ENCODE results near the gene DIS3.
"Not testable (repeated sequence)": the region's sequence is repeated elsewhere in the genome, so short reads cannot be mapped to it uniquely, and the experiment has no call there.

Gene DIS3, protein sequence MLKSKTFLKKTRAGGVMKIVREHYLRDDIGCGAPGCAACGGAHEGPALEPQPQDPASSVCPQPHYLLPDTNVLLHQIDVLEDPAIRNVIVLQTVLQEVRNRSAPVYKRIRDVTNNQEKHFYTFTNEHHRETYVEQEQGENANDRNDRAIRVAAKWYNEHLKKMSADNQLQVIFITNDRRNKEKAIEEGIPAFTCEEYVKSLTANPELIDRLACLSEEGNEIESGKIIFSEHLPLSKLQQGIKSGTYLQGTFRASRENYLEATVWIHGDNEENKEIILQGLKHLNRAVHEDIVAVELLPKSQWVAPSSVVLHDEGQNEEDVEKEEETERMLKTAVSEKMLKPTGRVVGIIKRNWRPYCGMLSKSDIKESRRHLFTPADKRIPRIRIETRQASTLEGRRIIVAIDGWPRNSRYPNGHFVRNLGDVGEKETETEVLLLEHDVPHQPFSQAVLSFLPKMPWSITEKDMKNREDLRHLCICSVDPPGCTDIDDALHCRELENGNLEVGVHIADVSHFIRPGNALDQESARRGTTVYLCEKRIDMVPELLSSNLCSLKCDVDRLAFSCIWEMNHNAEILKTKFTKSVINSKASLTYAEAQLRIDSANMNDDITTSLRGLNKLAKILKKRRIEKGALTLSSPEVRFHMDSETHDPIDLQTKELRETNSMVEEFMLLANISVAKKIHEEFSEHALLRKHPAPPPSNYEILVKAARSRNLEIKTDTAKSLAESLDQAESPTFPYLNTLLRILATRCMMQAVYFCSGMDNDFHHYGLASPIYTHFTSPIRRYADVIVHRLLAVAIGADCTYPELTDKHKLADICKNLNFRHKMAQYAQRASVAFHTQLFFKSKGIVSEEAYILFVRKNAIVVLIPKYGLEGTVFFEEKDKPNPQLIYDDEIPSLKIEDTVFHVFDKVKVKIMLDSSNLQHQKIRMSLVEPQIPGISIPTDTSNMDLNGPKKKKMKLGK

DNA sequence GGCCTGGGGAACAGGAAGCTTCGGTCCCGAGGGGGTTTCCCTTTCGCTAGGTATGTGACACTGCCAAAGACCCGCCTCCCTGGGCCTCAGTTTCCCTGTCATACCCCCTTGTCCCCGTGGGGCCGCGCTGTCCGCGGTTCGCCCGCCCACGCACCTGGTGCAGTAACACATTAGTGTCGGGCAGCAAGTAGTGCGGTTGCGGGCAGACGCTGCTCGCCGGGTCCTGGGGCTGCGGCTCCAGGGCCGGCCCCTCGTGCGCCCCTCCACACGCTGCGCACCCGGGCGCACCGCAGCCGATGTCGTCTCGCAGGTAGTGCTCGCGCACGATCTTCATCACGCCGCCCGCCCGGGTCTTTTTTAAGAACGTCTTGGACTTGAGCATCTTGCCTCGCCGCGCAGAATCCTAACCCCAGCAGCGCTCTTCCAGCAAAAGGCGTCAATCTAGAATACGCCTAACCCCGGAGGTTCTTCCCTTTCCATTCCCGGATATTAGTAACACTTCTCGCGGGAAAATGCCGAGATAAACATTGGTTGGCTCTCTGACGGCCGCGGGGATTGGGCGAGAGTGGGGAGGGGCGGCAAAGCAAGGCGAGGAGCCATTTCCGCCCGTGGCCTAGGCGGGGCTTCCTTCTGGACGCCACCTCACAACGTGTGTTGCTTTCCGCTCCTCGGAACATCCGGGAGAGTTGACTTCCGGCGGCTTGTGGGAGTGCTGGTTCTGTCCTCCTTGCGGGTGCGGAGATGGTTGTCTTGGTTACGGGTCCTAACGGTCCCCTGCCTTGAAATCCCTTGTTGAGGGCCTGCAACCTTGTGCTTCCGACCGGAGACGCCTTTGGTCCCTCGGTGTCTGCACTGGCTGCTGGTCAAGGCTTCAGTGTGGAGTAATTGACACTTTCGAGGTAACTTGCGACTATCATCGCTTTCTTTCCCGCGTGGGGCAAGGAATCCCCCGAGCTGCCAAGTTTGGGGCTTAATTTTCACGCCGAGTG lies at the start of gene DIS3, which contains the start of gene PIBF1:
TSS of gene DIS3 (minus strand) at position 450 of the 989 bp plus-strand sequence. CDS start at position 382, 68 bp downstream.
TSS of gene PIBF1 (plus strand) at position 683 of the 989 bp plus-strand sequence. CDS start 1,337 bp downstream, outside the sequence.
- peak; percentile 97 for DNase-seq

DNA sequence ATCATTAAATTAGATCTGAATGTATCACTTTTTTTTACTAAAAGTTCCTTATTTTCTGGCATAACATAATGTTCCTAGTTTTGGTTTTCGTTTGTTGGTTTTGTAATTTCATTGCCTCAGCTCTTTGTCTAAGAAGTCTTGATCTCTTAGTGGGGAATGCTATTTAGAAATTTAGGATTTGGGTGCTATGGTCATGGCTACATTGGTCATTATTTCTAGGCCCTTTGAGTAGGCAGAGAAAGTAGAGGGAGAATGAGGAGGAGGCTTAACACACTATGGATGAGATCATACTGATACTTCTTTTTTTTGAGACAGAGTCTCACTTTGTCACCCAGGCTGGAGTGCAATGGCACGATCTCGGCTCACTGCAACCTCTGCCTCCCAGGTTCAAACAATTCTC lies 42.0 kb upstream of the DIS3 start:
- DNase-seq, result no peak

DNA sequence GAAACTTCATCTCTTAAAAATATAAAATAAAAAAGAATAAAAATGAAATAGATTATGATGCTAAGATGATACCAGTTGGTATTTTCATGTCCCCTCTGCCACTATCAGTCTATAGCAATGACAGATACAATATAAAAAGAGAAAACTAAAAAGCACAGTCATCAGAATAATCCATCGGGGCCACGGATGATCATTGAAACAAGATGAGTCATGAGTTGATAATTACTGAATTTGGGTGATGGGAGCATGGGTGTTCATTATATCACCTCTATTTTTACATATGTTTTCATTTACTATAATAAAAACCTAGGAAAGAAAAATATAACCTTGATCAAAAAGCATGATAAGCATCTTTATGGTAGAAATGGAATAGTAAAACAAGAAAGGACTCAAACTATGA lies 41.4 kb upstream of the DIS3 start:
- no peak for DNase-seq

DNA sequence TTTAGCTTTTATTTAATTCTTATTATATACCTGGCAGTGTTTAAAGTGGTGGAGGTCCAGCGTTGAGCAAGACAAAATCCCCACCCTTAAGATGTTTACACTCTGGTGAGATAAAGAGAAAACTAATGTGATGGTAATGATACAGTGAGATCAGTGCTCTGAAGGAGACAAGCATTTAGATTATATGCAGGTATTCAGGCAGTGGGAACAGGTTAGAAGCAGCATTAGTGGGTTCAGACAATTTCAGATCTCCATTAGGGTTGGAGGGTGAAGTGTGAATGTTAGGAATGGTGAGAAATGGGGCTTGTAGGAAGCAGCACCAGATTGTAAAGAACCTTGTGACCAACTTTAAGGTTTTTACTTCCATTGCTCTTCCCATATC lies 39.2 kb upstream of the DIS3 start:
- no peak for DNase-seq

DNA sequence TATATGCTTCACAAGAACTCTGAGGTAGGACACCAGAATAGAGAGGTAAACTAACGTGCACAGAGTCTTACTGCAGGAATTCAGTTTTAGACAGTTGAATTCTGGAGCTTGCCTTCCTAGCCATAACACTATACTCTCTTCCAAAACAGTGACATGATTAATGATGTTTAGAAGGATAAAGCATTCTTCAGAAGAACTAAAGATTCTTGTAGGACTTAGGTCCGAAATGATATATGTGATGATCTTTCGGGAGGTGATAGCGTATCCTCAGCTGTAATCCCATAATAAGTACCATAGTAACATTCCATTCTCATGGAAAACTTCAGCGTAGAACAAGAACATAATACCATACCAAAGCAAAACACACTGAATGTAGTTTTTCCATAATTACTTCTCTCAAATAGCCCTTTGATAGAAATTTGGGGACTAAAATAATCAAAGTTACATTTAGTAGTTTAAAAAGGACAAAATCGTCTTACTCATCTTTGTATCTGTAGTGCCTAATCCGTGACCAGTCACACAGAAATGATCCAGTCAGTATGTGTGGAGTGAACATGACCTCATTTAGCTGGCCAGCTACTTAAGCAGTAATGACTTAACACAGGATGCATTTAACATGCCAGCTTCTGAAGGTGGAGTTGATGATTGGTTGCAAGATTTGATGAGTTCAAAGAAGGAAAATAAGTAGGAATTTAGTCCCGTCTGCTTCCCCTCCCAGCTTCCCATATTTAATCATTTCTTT lies 38.6 kb upstream of the DIS3 start:
- DNase-seq, result no peak

DNA sequence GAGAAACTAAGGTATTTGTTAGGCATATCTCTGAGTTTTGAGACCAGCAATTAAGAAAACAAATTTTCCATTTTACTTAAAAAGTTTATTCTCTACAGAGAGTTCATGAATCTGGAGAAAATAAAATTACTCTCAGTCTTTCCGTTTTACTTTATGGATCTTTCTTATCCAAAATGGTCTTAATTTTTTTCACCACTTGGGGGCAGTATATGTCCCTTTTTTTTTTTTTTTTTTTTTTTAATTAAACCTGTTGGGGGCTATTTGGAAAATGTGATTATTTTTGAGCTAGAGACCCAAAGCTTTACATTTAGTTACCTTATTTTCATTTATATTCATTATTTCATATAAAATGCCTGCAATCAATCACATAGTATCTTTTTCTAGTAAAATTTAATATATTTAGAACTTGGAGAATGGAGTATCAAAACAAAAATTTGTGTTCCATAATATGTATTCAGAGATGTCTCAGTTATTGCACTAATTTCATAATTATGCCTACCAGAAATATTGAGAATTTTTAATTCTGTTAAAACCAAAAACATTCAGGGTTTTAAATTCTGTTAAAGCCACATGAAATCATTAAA lies 27.3 kb upstream of the DIS3 start:
- peak; percentile 8 for DNase-seq

DNA sequence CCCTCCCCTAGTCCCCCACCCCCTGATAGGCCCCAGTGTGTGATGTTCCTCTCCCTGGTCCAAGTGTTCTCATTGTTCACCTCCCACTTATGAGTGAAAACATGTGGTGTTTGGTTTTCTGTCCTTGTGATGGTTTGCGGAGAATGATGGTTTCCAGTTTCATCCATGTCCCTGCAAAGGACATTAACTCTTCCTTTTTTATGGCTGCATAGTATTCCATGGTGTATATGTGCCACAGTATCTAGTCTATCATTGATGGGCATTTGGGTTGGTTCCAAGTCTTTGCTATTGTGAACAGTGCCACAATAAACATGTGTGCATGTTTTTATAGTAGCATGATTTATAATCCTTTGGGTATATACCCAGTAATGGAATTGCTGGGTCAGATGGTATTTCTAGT lies 24.8 kb upstream of the DIS3 start:
- DNase-seq, result not testable (repeated sequence)

DNA sequence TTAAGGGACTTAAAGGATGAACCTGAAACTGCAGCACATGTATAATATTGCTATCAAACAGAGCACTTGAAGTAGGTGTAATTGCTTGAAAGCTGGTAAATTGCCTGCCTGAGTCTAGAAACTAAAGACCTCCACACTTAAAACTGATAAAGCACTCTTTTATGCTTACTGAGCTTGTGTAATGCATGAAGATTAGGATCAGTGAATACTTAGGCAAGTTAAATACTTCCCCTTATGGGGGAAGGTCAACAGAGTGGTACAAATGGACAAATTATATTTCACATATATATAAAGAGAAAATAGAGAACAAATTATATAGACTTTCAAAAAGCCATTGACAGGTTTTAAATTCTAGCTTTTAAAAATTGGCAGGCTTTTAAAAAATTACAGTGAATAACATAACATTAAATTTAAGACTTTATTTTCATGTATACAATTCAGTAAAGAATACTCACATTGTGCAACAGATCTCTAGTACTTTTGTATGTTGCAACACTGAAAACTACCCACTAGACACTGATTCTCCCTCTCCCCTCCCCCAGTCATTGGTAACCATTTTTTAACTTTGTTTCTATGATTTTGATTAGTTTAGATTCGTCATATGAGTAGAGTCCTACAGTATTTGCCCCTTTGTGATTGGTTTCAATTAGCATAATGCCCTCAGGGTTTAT lies 24.1 kb upstream of the DIS3 start:
- no peak for DNase-seq

DNA sequence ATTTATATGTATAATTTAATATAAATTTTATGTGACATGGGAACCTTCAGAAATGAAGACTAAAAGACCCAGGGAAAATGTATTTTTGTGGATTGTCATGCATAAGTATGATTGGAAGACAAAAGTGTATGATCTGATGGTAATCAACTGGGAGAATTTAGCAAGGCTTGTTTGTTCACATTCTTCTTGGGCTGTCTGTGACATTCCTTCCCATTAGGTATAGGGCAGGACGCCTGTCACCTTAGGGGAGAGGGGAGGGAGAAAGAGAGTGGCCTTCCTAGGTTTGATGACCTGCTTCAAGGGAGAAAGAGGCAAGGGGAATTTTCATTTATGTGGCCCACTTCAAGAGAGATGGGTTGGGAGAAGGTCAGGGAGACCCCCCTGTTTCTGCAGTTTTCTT lies 22.6 kb upstream of the DIS3 start:
- no peak for DNase-seq

DNA sequence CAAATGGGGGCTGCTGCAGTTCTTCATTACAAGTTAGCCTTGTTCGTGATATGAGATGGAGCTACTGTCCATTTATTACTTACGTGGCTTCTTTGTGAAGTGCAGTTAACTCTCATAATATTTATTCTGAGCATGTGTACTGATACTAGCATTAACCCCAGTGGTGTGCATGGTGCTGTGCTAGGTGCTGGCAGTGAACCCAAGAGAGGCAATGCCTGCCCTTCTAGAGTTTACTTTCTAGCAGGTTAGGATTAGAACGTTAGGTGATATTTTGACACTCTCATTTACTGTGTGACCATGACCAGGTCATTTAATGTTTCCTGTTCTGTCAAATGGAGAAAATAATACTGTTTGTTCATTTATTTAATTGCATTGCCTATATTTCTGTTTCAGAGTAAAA lies 17.1 kb upstream of the DIS3 start:
- DNase-seq, result no peak

DNA sequence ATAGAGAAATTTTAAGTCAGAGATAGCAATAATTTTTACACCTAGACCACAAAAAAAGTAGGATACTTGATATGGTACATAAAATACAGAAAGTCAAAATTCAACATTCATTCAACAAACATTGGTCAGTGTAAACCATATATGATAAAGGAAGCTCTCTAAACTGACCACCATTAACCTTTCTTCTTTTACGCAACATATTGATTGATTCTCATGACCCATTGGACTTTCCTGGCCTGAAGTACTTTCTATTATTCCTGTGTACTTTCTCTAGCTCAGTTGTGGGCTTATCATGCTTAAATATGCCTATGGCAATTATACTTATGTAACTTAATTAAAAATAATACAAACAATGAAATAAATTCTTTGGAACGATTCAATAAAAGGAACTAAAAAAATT lies 10.9 kb upstream of the DIS3 start:
- DNase-seq, result no peak

DNA sequence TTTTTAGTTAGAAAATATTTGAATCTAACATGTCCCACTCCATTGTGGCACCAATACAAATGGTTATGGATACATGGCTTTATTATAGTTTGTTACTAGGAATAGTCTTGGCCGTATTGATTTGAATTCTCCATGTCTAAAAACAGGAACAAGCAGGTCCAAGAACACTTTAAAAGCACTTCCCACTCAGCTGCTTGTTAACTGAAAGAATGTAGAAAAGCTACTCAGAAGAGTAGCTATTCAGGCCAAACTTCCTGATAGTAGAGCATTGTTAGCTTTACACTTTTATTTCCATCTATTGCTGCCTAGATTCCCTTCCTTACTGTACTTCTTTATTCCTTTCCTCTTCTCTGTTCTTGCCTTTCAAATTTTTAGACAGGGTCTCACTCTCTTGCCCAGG lies 7.1 kb upstream of the DIS3 start:
- DNase-seq, result no peak

DNA sequence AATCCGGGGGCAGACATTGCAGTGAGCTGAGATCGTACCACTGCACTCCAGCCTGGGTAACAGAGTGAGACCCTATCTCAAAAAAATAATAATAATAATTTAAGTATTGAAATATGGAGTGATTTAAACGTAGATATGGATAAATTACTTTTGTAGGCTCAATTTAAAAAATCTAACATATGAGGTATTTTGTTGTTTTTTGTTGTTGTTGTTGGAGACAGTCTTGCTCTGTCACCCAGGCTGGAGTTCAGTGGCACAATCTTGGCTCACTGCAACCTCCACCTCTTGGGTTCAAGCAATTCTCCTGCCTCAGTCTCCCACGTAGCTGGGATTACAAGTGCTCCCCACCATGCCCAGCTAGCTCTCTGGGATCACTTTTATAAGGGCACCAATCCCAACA lies 3.0 kb upstream of the DIS3 start:
- not testable (repeated sequence) for DNase-seq

DNA sequence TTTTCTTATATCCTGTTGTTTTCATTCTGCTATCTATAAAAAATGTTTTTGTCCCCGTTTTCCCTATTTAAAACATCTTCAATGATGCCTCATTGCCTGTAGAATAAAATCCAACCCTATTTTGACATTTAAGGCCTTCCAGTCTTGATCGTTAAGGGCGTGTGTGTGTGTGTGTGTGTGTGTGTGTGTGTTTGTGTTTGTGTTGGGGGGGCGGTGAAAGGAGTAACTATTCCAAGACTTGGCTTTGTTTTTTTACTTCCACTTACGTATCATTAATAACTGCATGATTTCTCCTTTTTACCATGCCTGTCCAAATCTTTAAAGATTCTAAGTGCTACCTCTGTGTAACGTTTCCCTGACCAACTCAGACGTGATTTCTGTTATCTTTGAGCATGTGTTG lies 1.0 kb upstream of the DIS3 start:
- DNase-seq, result no peak

DNA sequence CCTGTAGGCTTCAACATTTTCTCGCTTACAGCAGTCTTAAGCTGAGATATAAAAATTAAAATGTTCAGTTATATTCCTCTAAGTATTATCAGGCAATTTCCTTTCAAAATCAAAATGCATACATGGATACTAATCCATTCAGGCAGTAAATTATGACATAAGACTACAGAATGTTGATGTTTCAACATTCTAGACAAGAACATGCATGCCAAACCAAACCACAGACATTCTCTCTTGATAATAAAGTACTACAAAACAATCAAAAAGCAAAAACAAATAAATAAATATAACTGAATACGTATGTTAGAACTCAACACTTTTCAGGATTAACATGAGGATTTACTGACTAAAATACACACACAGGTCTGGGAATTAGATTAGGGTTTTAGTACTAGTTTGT lies 7.7 kb downstream of the DIS3 start:
- DNase-seq, result no peak

DNA sequence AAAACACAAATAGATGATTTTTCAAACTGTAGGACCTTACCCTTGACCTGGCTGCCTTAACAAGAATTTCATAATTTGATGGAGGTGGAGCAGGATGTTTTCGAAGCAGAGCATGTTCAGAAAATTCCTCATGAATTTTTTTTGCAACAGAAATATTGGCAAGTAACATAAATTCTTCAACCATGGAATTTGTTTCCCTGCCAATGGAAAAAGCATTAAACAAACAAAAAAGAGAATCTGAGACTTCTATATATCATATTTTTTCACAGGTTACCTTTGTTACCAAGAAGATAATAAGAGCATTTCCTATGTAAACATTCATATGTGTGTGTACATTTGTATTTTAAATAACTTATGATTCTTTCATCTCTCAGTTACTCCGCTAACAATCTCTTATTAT lies 18.3 kb downstream of the DIS3 start:
- no peak for DNase-seq

DNA sequence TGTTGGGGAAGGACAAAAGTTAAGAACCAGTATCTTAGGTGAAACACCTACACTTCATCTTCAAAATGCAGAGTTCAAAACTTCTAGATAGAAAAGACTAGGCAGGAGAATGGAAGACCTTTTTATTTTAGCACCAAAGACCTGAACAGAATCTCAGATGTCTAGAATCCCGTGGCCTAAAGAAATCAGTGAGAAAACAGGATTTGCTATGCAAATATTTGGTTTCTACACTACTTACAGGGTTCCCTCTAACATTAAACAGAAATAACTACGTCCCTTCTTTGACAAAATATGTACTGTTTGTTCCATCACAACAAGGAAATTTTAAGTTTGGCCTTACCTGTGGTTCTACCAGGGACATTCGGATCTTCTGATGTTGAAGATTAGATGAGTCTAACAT lies 21.5 kb downstream of the DIS3 start:
- no peak for DNase-seq

DNA sequence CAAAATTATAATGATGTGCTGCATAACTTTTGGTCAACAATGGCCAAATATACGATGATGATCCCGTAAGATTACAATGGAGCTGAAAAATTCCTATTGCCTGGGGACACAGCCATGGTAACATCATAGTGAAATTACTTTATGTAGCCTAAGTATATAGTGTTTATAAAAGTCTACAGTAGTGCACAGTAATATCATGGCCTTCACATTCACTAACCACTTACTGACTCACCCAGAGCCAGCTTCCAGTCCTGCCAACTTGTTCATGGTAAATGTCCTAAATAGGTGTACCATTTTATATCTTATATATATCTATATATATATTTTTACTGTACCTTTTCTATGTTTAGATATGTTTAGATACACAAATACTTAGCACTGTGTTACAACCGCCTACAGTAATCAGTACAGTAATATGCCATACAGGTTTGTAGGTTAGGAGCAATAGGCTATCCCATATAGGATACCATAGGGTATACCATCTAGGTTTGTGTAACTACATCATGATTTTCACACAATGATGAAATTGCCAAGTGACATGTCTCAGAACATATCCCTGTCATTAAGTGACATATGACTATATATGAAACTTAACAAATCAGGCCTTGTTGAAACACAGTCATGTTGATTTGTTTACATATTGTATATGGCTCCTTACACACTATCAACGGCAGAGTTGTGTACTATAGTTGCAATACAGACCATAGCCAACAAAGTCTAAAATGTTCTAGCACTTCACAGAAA lies 23.7 kb downstream of the DIS3 start:
- no peak for DNase-seq

DNA sequence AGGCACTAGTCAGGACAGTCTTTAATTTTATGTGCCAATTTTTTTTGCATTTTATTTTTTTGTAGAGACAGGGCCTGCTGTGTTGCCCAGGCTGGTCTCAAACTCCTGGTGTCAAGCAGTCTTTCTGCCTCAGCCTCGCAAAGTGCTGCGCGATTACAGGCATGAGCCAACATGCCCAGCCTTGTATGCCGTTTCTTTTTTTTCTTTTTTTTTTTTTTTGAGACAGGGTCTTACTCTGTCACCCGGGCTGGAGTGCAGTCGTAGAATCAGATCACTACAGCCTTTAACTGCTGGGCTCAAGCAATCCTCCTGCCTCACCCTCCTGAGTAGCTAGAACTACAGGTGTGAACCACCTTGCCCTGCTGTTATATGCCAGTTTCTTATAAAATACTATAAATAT lies 27.6 kb downstream of the DIS3 start:
- DNase-seq, result no peak

DNA sequence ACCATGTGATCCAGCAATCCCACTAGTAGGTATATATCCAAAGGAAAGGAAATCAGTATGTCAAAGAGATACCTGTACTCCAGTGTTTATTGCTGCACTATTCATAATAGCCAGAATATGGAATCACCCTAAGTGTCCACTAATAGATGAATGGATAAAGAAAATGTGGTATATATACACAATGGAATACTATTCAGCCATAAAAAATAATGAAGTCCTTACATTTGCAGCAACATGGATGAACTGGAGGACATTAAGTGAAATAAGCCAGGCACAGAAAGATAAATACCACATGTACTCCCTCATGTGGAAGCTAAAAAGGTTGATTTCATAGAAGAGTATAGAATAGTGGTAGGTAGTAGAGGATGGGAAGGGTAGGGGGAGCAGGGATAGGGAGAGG lies 30.5 kb downstream of the DIS3 start:
- no peak for DNase-seq
